GM18870 (cell line): ENCODE data around the gene STAT6.

Source experiments
- ATAC-seq: cut with Tn5 transposase; IDR thresholded peaks from one replicate; pipeline ENCODE4 v1.9.1; 2021; ENCODE audit warnings: moderate library complexity; ENCODE audit not compliant: unreplicated experiment

STAT6 gene

DNA sequence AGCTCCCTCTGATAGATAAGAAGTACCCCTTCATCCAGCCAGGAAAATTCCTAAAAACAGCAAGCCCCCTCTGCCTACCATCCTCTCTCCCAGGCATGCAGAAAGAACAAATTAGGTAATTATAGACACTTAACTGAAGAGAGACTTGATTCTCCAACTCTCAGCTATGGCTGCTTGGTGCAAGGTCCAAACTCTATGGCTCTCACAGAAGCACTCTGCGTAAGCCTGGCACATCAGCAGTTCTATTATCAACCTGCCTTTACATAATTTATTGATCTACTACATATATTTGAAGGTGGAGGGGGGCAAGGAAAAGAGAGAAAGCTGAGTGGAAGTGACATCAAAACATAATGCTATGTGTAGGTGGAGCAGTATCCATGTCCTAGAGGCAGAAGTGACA, 60.2 kb downstream of the STAT6 start:
- no peak for ATAC-seq

DNA sequence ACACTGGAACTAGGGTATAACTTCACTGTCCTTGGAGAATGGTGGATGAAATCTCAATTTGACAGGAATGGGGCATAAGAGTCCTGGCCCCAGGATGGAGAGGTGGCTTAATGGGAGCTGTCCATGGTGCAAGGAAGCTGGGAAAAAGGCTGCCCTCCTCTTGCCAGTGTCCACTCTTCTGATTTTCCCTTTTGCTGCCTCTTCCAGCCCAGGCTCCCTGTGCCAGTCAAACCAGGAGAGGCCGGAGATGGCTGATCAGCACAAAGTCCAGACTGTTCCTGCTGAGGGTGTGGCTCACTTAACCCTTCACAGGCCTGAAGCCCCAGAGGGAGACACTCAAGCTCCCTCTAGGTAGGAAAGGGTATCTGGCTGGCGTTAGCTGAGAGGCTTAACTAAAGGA, 61.3 kb downstream of the STAT6 start, which contains the start of gene MYO1A:
TSS of gene MYO1A (minus strand) at position 240 of the 400 bp plus-strand sequence. CDS start 1,806 bp downstream, outside the sequence.
- no peak for ATAC-seq

DNA sequence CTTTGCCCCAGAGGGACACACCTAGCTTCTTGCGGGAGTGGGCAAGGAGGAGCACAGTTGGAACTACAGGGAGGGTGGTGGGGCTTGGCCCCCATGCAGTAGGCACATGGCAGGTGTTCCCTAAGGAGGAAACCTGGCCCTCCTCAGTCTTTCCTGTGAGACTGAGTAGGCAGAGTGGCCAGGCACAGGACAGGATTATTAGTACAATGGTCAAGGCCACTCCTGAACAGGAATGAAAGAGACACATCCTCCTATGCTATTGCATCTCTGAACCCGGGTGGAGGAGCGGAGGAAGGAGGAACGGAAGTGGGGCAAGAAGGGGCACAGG, 62.1 kb downstream of the STAT6 start:
- ATAC-seq = no peak

DNA sequence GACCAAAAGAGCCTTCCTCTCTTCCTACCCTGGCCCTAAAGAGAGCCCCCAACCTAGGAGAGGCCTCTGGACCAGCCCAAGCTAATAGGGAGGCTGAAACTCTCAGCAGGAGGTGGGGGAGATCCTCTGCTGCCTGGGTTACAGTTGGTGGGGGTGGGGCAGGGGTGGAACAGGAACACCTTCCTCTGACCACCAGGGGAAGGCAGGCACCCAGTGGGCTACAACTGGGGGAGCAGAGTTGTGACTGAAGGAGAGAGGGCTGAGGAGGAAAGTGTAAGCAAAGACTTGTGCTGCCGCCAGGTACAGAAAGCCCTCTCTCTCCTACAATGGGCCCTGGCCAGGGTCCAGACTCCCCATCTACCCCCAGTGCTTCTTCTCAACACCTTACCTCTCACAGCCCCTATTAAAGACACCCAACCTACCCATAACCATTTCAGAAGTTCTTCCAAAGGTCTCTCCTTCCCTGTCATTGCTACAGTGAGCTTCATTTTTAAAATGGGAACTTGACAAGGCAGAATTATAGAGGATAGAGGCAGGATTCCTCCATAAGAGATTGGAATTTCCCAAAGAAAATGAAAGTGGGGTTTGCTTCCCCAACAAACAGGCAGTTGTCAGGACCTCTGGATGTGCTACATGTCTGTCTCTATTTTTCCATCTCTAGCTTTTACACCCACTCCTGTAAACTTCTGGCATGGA, 62.6 kb downstream of the STAT6 start:
- ATAC-seq = no peak

DNA sequence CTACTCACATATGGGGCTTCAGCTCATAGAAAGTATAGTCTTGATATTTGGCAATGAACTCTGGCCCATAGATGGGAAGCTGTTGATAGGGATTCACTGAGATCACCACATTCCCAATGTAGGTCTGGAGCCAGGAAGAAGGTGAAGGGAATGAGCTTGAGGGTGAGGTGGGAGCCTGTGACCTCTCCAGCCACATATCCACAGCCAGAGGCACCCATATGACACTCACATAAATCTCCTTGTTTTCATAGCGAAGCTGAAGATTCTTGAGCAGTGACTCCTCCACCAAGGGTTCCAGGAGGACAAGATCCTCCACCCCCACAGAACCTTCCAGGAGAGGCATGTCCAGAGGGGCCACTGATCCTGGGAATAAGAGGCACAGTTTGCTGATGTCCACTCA, 63.2 kb downstream of the STAT6 start:
- ATAC-seq = no peak

DNA sequence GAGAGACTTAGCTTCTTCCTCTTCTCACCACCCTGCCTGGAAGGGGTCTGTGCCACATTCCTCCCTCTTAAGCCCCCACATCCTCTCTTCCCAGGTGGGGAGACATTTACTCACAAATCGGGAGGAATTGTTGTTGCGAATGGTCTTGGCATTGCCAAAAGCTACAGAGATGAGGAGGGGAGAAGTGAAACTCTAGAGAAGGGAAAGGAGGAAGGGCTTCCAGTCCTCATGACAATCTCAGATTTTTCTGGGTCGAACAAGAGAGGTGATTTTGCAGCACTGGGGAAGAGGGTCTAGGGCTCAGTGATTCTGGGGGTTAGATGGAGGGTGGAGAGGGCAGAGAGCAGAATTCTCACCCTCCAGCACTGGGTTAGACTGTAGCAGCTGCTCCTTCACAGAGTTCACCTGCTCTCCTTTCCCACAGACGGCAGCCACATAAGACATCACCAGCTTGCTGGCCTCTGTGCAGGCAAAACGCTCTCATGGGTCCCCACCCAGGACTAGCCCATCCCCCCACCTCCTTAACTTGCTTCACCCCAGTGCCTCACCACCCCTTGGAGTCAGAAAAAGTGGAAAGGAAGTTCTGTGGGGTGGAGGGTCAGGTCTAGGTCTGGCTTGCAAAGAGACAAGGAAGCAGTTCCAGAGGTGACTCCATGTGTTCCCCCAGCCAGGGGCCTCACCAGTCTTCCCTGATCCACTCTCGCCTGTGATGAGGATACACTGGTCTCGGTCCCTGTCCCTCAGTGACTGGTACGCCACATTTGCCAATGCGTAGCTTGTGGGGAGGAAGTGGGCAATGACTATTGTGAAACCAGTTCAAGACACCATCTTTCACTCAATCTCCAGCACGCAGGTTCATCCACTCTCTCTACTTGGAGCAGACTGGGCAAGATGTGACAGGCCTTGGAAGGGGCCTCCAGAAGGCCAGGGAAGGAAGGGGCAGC, 63.9 kb downstream of the STAT6 start:
- ATAC-seq = no peak

DNA sequence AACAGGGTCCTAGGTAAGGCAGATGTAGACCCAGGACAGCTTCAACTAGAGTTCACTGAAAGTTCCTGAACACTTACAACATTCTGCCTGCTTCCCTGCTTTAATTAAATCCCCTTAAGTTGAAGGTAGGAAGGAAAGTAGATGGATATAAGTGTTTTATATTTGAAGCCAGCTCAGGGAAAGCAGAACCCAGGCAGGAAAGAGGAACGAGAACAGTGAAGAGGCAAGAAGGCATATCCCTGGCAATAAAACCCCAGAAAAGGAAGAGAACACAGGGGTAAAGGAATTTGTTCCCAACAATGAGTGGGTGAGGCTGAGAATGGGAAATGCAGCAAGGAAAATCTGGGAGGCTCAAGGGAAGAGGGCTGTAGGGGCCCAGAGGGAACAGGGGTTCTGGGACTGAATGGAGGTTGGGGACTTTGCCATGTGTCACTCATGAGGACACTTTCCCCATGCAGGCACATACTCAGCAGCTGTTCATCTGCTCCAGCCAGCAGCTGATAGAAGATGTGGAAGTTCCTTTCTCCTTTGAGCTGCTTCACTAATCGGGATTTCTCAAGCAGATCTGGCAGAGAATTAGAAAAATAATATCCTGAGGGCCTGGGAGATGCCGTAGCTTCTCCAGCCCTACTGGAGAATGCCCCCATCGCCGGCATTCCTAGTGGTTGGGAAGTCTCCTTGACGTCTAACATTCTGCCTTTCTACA, 64.9 kb downstream of the STAT6 start:
- ATAC-seq = no peak
